MM.1S (cell line): ENCODE data around the gene LURAP1L.

Source experiments
- DNase-seq: peaks from one replicate; pipeline ENCODE4 v3.0.0-alpha.2; 2015
- H2AFZ ChIP-seq: fragments of 300-600 bp; sonication (generic); 2 replicates; pipeline ENCODE4 v1.6.0; 2016; ENCODE audit warnings: antibody characterized with exemption, low read length
- H3F3A ChIP-seq: fragments of 300-600 bp; sonication (generic); 2 replicates; pipeline ENCODE4 v1.6.1; 2016; ENCODE audit warnings: mild to moderate bottlenecking, antibody characterized with exemption, low read length, moderate library complexity, mixed read lengths; ENCODE audit not compliant: insufficient read depth
- H3K27ac ChIP-seq: fragments of 300-600 bp; sonication (generic); 2 replicates; pipeline ENCODE4 v1.5.1; 2016; ENCODE audit warnings: mild to moderate bottlenecking, low read length
- H3K27me3 ChIP-seq: fragments of 300-600 bp; sonication (generic); replicated peaks from 2 replicates; pipeline ENCODE4 v1.6.0; 2016; ENCODE audit warnings: low read length; ENCODE audit not compliant: insufficient read depth
- H3K36me3 ChIP-seq: fragments of 300-600 bp; sonication (generic); replicated peaks from 2 replicates; pipeline ENCODE4 v1.6.1; 2016; ENCODE audit warnings: mild to moderate bottlenecking, low read length, mixed read lengths; ENCODE audit not compliant: insufficient read depth
- H3K4me1 ChIP-seq: fragments of 300-600 bp; sonication (generic); 2 replicates; pipeline ENCODE4 v1.6.1; 2016; ENCODE audit warnings: low read length, mixed read lengths
- H3K4me2 ChIP-seq: fragments of 300-600 bp; sonication (generic); 2 replicates; pipeline ENCODE4 v1.6.0; 2016; ENCODE audit warnings: low read depth, low read length
- H3K4me3 ChIP-seq: fragments of 300-600 bp; sonication (generic); 2 replicates; pipeline ENCODE4 v1.5.1; 2016; ENCODE audit warnings: low read length, mixed read lengths
- H3K79me2 ChIP-seq: fragments of 300-600 bp; sonication (generic); 2 replicates; pipeline ENCODE4 v1.6.1; 2016; ENCODE audit warnings: mixed run types, low read length, mixed read lengths
- H3K9ac ChIP-seq: fragments of 300-600 bp; sonication (generic); 2 replicates; pipeline ENCODE4 v1.6.1; 2016; ENCODE audit warnings: low read length, mixed read lengths
- H3K9me2 ChIP-seq: fragments of 300-600 bp; sonication (generic); replicated peaks from 2 replicates; pipeline ENCODE4 v1.6.1; 2016; ENCODE audit warnings: mild to moderate bottlenecking, low read length, mixed read lengths; ENCODE audit not compliant: insufficient read depth
- H3K9me3 ChIP-seq: fragments of 300-600 bp; sonication (generic); replicated peaks from 2 replicates; pipeline ENCODE4 v1.6.1; 2016; ENCODE audit warnings: mild to moderate bottlenecking, low read length, mixed read lengths; ENCODE audit not compliant: insufficient read depth
- H4K20me1 ChIP-seq: fragments of 300-600 bp; sonication (generic); 2 replicates; pipeline ENCODE4 v1.6.1; 2016; ENCODE audit warnings: mild to moderate bottlenecking, low read length, moderate library complexity, mixed read lengths; ENCODE audit not compliant: insufficient read depth
- CTCF ChIP-seq: fragments of 300-600 bp; sonication (generic); IDR thresholded peaks from 2 replicates; pipeline ENCODE4 v1.5.1; 2016; ENCODE audit warnings: antibody characterized with exemption, low read length, mixed read lengths
- EZH2 ChIP-seq: fragments of 300-600 bp; sonication (generic); optimal IDR thresholded peaks from 2 replicates; pipeline ENCODE3; 2017; ENCODE audit warnings: low read depth, mild to moderate bottlenecking, antibody characterized with exemption, low read length, mixed read lengths
- EZH2phosphoT487 ChIP-seq: fragments of 300-600 bp; sonication (generic); IDR thresholded peaks from 2 replicates; pipeline ENCODE4 v1.6.1; 2018; ENCODE audit warnings: antibody characterized with exemption, low read length

LURAP1L gene

GRCh38 chr9:12838546-12838945 is 63.7 kb downstream of the LURAP1L start:
- H3K27ac ChIP-seq, result no peak overlapping the region
- DNase-seq, result no peak
- H3K36me3 ChIP-seq, result no peaks in the 10 kb centered on the region
- H3K4me1 ChIP-seq, result no peaks in the 10 kb centered on the region
- no peak overlapping the region for H3K4me2 ChIP-seq
- H3K9ac ChIP-seq, result no peak overlapping the region
- no peaks in the 10 kb centered on the region for H3K9me3 ChIP-seq
- TF ChIP-seq EZH2 (no peak), CTCF (no peak), EZH2phosphoT487 (no peak)
- no peaks in the 10 kb centered on the region for H3K79me2 ChIP-seq
- H4K20me1 ChIP-seq, result no peaks in the 10 kb centered on the region
- no peak overlapping the region for H3K4me3 ChIP-seq
- H3K9me2 ChIP-seq, result no peaks in the 10 kb centered on the region
- H2AFZ ChIP-seq, result no peak overlapping the region
- no peaks in the 10 kb centered on the region for H3F3A ChIP-seq
- no peaks in the 10 kb centered on the region for H3K27me3 ChIP-seq

GRCh38 chr9:12843735-12844134 is 68.9 kb downstream of the LURAP1L start:
- Histone ChIP-seq H4K20me1 (no peaks in the 10 kb centered on the region), H3K4me1 (no peaks in the 10 kb centered on the region), H3K27me3 (no peaks in the 10 kb centered on the region), H3K9ac (no peak overlapping the region), H3F3A (no peaks in the 10 kb centered on the region), H3K4me3 (no peak overlapping the region), H3K9me2 (no peaks in the 10 kb centered on the region), H3K9me3 (no peaks in the 10 kb centered on the region), H3K36me3 (no peaks in the 10 kb centered on the region), H3K27ac (no peak overlapping the region), H2AFZ (no peak overlapping the region), H3K4me2 (no peak overlapping the region), H3K79me2 (no peaks in the 10 kb centered on the region)
- DNase-seq, result no peak
- TF ChIP-seq EZH2, result no peak
- no peak for TF ChIP-seq CTCF
- no peak for TF ChIP-seq EZH2phosphoT487

- Histone ChIP-seq H3K27ac (no peak overlapping the region), H3F3A (no peaks in the 10 kb centered on the region), H3K9ac (no peak overlapping the region), H3K36me3 (no peaks in the 10 kb centered on the region), H3K9me2 (no peaks in the 10 kb centered on the region), H3K4me2 (no peak overlapping the region), H3K27me3 (no peaks in the 10 kb centered on the region), H3K4me1 (no peaks in the 10 kb centered on the region), H3K9me3 (no peaks in the 10 kb centered on the region), H2AFZ (no peak overlapping the region), H4K20me1 (no peaks in the 10 kb centered on the region), H3K4me3 (no peak overlapping the region), H3K79me2 (no peaks in the 10 kb centered on the region)
- DNase-seq, result no peak
- TF ChIP-seq CTCF (no peak), EZH2phosphoT487 (no peak), EZH2 (no peak)
Observed at GRCh38 chr9:12846035-12846434, 71.2 kb downstream of the LURAP1L start.

GRCh38 chr9:12847561-12847960 is 72.7 kb downstream of the LURAP1L start:
- H3K4me2 ChIP-seq, result no peak overlapping the region
- no peaks in the 10 kb centered on the region for H3K9me3 ChIP-seq
- H3K36me3 ChIP-seq, result no peaks in the 10 kb centered on the region
- H3K4me3 ChIP-seq, result no peak overlapping the region
- no peaks in the 10 kb centered on the region for H3K9me2 ChIP-seq
- H3K79me2 ChIP-seq, result no peaks in the 10 kb centered on the region
- no peak for DNase-seq
- H3F3A ChIP-seq, result no peaks in the 10 kb centered on the region
- no peak overlapping the region for H3K9ac ChIP-seq
- H3K4me1 ChIP-seq, result no peaks in the 10 kb centered on the region
- no peaks in the 10 kb centered on the region for H3K27me3 ChIP-seq
- H3K27ac ChIP-seq, result no peak overlapping the region
- H4K20me1 ChIP-seq, result no peaks in the 10 kb centered on the region
- TF ChIP-seq CTCF, result no peak
- TF ChIP-seq EZH2phosphoT487, result no peak
- TF ChIP-seq EZH2, result no peak
- no peak overlapping the region for H2AFZ ChIP-seq
